Measurements from ENCODE around the gene SNPH.
"Not testable (repeated sequence)": the region's sequence is repeated elsewhere in the genome, so short reads cannot be mapped to it uniquely, and the experiment has no call there.

The SNPH gene

GRCh38 chr20:1266167-1266973, at the start of gene SNPH:
TSS of gene SNPH (plus strand) at chr20:1266294. CDS start at chr20:1296240, 29,946 bp downstream.
- DNase-seq (ENCODE audit: low read depth) = peak; percentile 82

GRCh38 chr20:1216527-1217427, 49.3 kb upstream of the SNPH start:
- not testable (repeated sequence) for DNase-seq (ENCODE audit: low read depth)

- DNase-seq (ENCODE audit: low read depth) = not testable (repeated sequence)
Measured at GRCh38 chr20:1222750-1223149, 43.3 kb upstream of the SNPH start.

- no peak for DNase-seq (ENCODE audit: low read depth)
Measured at GRCh38 chr20:1224205-1224890, 41.7 kb upstream of the SNPH start.

GRCh38 chr20:1225263-1225782, 40.8 kb upstream of the SNPH start:
- no peak for DNase-seq (ENCODE audit: low read depth)

GRCh38 chr20:1225783-1226654, 40.1 kb upstream of the SNPH start, which contains the start of gene RAD21L1:
TSS of gene RAD21L1 (plus strand) at chr20:1226044. CDS start at chr20:1228454, 2,410 bp downstream.
- DNase-seq (ENCODE audit: low read depth) = peak; percentile 75

GRCh38 chr20:1229541-1229940, 36.6 kb upstream of the SNPH start:
- no peak for DNase-seq (ENCODE audit: low read depth)

- no peak for DNase-seq (ENCODE audit: low read depth)
Measured at GRCh38 chr20:1232286-1233111, 33.6 kb upstream of the SNPH start.

- no peak for DNase-seq (ENCODE audit: low read depth)
Measured at GRCh38 chr20:1240549-1240948, 25.5 kb upstream of the SNPH start.

GRCh38 chr20:1241456-1241855, 24.6 kb upstream of the SNPH start:
- peak; percentile 39 for DNase-seq (ENCODE audit: low read depth)

- no peak for DNase-seq (ENCODE audit: low read depth)
Measured at GRCh38 chr20:1242099-1242498, 24.0 kb upstream of the SNPH start.

- peak; percentile 96 for DNase-seq (ENCODE audit: low read depth)
Measured at GRCh38 chr20:1242530-1242929, 23.6 kb upstream of the SNPH start.

GRCh38 chr20:1245578-1245977, 20.5 kb upstream of the SNPH start:
- no peak for DNase-seq (ENCODE audit: low read depth)

GRCh38 chr20:1247689-1248088, 18.4 kb upstream of the SNPH start:
- DNase-seq (ENCODE audit: low read depth) = no peak

- not testable (repeated sequence) for DNase-seq (ENCODE audit: low read depth)
Measured at GRCh38 chr20:1250282-1250681, 15.8 kb upstream of the SNPH start.

GRCh38 chr20:1252416-1252815, 13.7 kb upstream of the SNPH start:
- no peak for DNase-seq (ENCODE audit: low read depth)

GRCh38 chr20:1254254-1254653, 11.8 kb upstream of the SNPH start:
- no peak for DNase-seq (ENCODE audit: low read depth)

- DNase-seq (ENCODE audit: low read depth) = peak; percentile 38
Measured at GRCh38 chr20:1255675-1256074, 10.4 kb upstream of the SNPH start.

- peak; percentile 46 for DNase-seq (ENCODE audit: low read depth)
Measured at GRCh38 chr20:1263853-1264252, 2.2 kb upstream of the SNPH start.

GRCh38 chr20:1264727-1265126, 1.4 kb upstream of the SNPH start:
- no peak for DNase-seq (ENCODE audit: low read depth)
